Kidney epithelial cell (primary cell): ENCODE results near the gene LMCD1. TPM values are rescaled to one million over a fixed set of nuclear protein-coding genes. Genes with fewer than 3 reads are reported as not detected.

ENCODE experiments used
- DNase-seq: peaks from one replicate; pipeline ENCODE4 v3.0.0-alpha.2; 2010; ENCODE audit warnings: low read depth
- H3K27me3 ChIP-seq: 2 replicates; pipeline ENCODE4 v1.6.0; 2011; ENCODE audit warnings: low read length; ENCODE audit not compliant: control insufficient read depth, insufficient read depth
- H3K36me3 ChIP-seq: 2 replicates; pipeline ENCODE4 v1.5.1; 2011; ENCODE audit warnings: low read length; ENCODE audit not compliant: control insufficient read depth, insufficient read depth
- H3K4me3 ChIP-seq: 2 replicates; pipeline ENCODE4 v1.5.1; 2011; ENCODE audit warnings: low read depth, mild to moderate bottlenecking, control low read depth, low read length
- total RNA-seq: library from RNA; depleted of rRNA; stranded (reverse); fragments of >200 nt; gene quantifications from 2 replicates; pipeline ENCODE4 v1.2.3, GENCODE V29; 2015
- TF ChIP-seq, protein P1 (sequence below): IDR thresholded peaks from 2 replicates; pipeline ENCODE4 v1.5.1; 2011; ENCODE audit warnings: mild to moderate bottlenecking, moderate library complexity, low read length, control low read depth, inconsistent platforms; ENCODE audit not compliant: insufficient read depth, poor library complexity, severe bottlenecking

Gene LMCD1
- total RNA-seq, 1 donor from 2014 or later, result 264 TPM

GRCh38 chr3:8542190-8543135 lies 40.8 kb downstream of the LMCD1 start:
- Histone ChIP-seq H3K27me3 (no peaks in the 10 kb centered on the region), H3K36me3 (peaks cover 2% of the 10 kb centered on the region), H3K4me3 (no peak overlapping the region)
- TF ChIP-seq, protein P1, sequence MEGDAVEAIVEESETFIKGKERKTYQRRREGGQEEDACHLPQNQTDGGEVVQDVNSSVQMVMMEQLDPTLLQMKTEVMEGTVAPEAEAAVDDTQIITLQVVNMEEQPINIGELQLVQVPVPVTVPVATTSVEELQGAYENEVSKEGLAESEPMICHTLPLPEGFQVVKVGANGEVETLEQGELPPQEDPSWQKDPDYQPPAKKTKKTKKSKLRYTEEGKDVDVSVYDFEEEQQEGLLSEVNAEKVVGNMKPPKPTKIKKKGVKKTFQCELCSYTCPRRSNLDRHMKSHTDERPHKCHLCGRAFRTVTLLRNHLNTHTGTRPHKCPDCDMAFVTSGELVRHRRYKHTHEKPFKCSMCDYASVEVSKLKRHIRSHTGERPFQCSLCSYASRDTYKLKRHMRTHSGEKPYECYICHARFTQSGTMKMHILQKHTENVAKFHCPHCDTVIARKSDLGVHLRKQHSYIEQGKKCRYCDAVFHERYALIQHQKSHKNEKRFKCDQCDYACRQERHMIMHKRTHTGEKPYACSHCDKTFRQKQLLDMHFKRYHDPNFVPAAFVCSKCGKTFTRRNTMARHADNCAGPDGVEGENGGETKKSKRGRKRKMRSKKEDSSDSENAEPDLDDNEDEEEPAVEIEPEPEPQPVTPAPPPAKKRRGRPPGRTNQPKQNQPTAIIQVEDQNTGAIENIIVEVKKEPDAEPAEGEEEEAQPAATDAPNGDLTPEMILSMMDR, result no peak
- no peak for DNase-seq

DNA sequence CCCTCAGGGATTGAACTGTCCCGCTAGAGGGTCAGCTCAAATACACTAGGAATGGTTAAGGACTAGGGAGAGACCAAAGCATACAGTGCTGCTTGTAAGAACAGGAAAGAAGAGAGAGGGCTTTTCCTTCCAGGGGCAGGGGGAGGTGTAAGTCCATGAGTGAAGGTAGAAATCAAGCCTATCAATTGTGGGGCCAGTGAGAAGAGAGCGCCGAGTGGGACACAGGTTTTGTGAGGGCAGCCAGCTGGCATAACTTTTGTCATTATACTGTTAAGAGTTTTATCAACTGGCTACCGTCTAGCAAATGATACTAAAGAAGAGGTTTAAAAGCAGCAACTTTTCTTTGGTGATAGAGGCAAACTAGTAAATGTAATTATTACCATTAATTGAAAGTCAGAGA lies 45.0 kb downstream of the LMCD1 start:
- TF ChIP-seq, protein P1, result no peak
- Histone ChIP-seq H3K27me3 (no peaks in the 10 kb centered on the region), H3K36me3 (no peaks in the 10 kb centered on the region), H3K4me3 (no peak overlapping the region)
- DNase-seq, result no peak

DNA sequence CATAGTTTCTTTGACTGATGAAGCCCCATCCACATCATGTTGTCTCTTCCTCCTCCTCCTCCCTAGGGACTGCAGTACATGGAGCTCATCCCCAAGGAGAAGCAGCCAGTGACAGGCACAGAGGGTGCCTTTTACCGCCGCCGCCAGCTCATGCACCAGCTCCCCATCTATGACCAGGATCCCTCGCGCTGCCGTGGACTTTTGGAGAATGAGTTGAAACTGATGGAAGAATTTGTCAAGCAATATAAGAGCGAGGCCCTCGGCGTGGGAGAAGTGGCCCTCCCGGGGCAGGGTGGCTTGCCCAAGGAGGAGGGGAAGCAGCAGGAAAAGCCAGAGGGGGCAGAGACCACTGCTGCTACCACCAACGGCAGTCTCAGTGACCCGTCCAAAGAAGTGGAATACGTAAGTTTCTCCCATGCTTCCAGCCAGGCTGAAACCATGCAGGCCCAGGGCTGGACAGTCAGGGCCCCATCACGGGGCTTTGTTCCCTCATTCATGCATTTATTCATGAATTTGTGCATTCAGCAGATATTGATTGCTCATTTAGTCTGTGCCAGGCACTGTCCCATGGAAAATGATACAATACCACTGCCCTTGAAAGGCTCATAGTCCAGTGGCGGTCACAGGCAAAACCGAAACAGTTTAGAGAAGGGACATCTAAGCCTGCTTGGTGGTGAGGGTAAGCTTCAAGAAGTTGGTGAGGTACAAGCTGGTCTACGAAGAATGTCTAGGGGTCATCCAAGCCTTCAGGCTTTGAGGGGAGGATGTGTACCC lies 47.1 kb downstream of the LMCD1 start:
- TF ChIP-seq, protein P1, result no peak
- Histone ChIP-seq H3K27me3 (no peaks in the 10 kb centered on the region), H3K4me3 (no peak overlapping the region), H3K36me3 (peaks cover 2% of the 10 kb centered on the region)
- DNase-seq, result no peak

GRCh38 chr3:8549354-8549753 lies 47.7 kb downstream of the LMCD1 start:
- H3K4me3 ChIP-seq, result no peak overlapping the region
- TF ChIP-seq, protein P1, result no peak
- no peaks in the 10 kb centered on the region for H3K27me3 ChIP-seq
- H3K36me3 ChIP-seq, result peaks cover 2% of the 10 kb centered on the region
- no peak for DNase-seq

DNA sequence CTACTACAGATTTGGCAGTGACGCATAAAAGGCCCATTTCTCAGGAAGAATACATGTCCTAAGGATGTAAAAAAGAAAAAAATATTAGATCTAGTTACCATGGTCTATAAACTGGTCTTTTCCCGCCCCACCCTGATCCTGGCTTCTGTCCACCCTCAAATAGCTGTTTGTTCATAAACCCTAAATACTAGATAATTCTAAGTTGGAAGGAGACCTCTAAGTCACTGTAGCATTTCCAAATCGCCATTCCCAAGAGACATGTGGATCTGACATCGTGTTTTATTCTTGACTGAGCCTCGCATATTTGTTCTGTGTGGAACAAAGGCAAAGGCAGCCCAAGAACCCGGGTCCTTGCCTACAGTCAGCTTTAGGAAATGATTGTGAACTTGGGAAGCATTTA lies 49.0 kb downstream of the LMCD1 start:
- no peaks in the 10 kb centered on the region for H3K27me3 ChIP-seq
- DNase-seq, result no peak
- H3K4me3 ChIP-seq, result no peak overlapping the region
- peaks cover 2% of the 10 kb centered on the region for H3K36me3 ChIP-seq
- TF ChIP-seq, protein P1, result no peak
